GM12872 (cell line): ENCODE data around the gene PNMA6E.

ENCODE experiments used
- CTCF ChIP-seq: IDR thresholded peaks from 3 replicates; pipeline ENCODE4 v1.5.1; 2011; ENCODE audit warnings: low read depth, mild to moderate bottlenecking, low read length, moderate library complexity; ENCODE audit not compliant: insufficient read depth

The PNMA6E gene

GRCh38 chrX:153401133-153401764 lies at the start of gene PNMA6E:
Gene PNMA6E, minus strand, starts transcription at chrX:153401350. Its CDS starts 2,501 bp downstream, at chrX:153398849.
- TF ChIP-seq CTCF, result no peak

GRCh38 chrX:153450949-153451277 lies 49.8 kb upstream of the PNMA6E start:
- TF ChIP-seq CTCF, result no peak

- TF ChIP-seq CTCF, result no peak
Measured at GRCh38 chrX:153450114-153450948, 49.2 kb upstream of the PNMA6E start.

- no peak for TF ChIP-seq CTCF
Measured at GRCh38 chrX:153449368-153450113, 48.4 kb upstream of the PNMA6E start.

- TF ChIP-seq CTCF, result no peak
Measured at GRCh38 chrX:153448556-153449367, 47.6 kb upstream of the PNMA6E start.

GRCh38 chrX:153447581-153447960 lies 46.4 kb upstream of the PNMA6E start:
- no peak for TF ChIP-seq CTCF
